Measurements from ENCODE around the gene OR8K5. TPM values are rescaled to one million over a fixed set of nuclear protein-coding genes. Genes with fewer than 3 reads are reported as not detected.
"Not testable (repeated sequence)": the region's sequence is repeated elsewhere in the genome, so short reads cannot be mapped to it uniquely, and the experiment has no call there.

OR8K5 gene, protein sequence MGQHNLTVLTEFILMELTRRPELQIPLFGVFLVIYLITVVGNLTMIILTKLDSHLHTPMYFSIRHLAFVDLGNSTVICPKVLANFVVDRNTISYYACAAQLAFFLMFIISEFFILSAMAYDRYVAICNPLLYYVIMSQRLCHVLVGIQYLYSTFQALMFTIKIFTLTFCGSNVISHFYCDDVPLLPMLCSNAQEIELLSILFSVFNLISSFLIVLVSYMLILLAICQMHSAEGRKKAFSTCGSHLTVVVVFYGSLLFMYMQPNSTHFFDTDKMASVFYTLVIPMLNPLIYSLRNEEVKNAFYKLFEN
- 6.0 TPM for total RNA-seq (ENCODE audit: insufficient read depth, low replicate concordance)

GRCh38 chr11:56160217-56160616 is at the start of gene OR8K5:
TSS of gene OR8K5 (minus strand) at chr11:56160317. CDS start at chr11:56160317, 0 bp downstream.
- no peak for DNase-seq (ENCODE audit: low spot score)

- no peak for DNase-seq (ENCODE audit: low spot score)
These were observed 47.7 kb upstream of the OR8K5 start for GRCh38 chr11:56207790-56208189.

GRCh38 chr11:56197367-56197766 is 37.2 kb upstream of the OR8K5 start:
- DNase-seq (ENCODE audit: low spot score) = no peak

- DNase-seq (ENCODE audit: low spot score) = no peak
These were observed 36.6 kb upstream of the OR8K5 start for GRCh38 chr11:56196705-56197104.

DNA sequence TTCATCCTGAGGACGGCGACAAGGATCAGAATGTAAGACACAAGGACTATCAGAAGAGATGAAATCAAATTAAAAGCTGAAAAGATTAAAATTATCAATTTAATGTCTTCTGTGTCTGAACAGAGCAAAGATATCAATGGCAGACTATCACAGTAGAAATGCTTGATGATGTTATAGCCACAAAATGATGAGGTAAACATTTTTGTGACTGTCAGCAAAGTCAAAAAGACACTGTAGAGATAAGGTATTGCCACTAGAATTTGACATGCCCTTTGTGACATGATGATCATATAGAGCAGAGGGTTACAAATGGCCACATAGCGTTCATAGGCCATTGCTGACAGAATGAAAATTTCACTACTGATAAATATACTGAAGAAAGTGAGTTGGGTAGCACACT is 28.5 kb upstream of the OR8K5 start:
- DNase-seq (ENCODE audit: low spot score) = no peak

DNA sequence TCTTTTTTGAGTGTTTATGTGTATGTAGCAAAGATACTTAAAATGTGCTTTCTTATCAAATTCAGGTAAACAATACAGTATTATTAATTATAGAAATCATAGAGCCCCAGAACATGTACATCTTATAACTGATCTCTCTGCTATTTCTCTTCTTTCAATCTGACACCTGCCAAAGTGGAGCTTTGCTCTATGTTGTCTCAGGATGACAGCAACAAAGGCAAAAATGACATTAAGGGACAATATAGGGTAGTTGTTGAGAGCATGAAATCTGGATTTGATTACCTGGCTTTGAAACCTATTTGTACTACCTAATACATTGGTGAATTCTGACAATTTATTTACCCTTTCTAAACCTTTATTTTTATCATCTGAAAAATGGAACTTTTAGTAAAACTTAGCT is 23.3 kb upstream of the OR8K5 start:
- no peak for DNase-seq (ENCODE audit: low spot score)

DNA sequence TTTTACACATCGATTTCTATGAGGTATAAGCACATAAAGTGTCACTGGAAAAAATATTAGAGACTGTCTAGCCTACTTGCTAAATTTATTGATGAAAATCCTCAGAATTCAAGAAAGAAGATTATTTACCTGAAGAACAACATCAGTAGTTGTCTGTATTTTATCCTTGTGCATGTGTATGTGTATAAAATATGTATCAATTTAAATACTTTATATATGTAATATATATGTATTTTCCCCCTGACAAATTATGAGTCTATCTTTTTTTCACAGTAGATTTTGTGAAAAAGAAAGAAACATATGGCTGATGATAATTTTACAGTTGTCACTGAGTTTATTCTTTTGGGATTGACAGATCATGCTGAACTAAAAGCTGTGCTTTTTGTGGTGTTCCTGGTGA is 16.2 kb upstream of the OR8K5 start, which contains the start of gene OR5J2:
TSS of gene OR5J2 (plus strand) at position 301 of the 400 bp plus-strand sequence. CDS start at position 301, 0 bp downstream.
- DNase-seq (ENCODE audit: low spot score) = no peak

DNA sequence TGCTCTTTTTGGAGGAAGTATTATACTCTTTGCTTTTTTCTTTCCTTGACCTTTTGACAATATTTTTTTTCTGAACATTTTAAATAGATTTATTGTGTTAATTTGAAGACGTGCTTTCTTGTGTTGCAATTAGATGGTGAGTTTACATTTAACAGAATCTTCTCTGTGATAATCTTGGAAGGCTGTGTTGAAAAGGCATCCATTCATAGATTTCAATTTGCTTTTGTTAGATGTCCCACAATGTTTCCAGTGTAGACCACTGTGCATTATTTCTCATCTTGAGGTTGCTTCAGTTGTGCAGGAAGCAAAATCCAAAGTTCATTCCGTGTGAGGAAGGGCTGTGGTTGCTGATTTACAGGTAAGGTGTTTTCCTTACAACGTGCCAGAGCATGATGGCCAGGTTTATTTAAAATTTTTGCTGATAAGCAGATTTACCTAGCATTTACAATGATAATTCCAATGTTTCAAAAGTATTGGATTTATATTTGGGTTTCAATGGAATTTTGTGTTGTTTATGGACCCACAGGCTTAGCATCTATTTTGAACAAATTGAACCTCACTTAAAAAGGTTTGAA is 12.2 kb upstream of the OR8K5 start:
- no peak for DNase-seq (ENCODE audit: low spot score)

DNA sequence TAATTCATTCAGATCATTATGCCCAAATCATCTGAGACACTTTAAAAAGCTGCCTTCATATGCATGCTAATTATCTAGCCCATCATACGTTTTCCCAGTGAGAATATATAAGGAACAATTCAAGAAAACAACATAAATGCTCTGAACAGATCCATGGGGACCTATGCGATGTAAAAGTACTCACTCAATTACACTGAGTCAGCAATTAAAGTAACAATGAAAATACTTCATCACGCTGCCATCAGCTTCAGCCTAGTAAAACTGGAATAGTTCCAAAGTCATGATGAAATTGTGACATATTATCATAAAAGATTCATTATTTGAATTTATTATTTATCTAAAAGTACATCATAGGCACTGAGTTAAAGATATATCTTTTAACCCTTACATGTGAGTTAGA is 3.7 kb upstream of the OR8K5 start:
- DNase-seq (ENCODE audit: low spot score) = no peak

DNA sequence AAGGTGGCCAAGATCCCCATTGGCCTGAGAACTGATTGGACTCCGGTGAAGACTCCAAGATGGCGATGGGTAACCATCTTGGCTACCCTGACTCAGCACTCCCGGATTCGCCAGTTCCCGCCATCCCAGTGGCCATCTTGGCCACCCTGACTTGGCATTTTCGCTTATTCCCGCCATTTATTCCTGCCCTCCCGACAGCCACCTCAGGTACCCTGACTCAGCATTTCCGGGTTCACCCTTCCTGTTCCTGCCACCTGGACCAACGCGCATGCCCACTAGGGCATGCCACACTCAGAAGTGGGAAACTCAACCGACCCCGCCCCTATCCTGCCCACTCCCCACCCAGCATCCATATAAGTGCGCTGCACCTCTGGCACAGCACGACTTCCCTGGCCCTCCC is 7.8 kb downstream of the OR8K5 start:
- no peak for DNase-seq (ENCODE audit: low spot score)

GRCh38 chr11:56151376-56151775 is 8.7 kb downstream of the OR8K5 start:
- DNase-seq (ENCODE audit: low spot score) = no peak

DNA sequence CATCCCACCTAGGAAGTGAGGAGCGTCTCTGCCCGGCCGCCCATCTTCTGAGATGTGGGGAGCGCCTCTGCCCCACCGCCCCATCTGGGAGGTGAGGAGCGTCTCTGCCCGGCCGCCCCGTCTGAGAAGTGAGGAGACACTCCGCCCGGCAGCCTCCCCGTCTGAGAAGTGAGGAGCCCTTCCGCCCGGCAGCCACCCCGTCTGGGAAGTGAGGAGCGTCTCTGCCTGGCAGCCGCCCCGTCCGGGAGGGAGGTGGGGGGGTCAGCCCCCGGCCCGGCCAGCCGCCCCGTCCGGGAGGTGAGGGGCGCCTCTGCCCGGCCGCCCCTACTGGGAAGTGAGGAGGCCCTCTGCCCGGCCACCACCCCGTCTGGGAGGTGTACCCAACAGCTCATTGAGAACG is 16.4 kb downstream of the OR8K5 start:
- not testable (repeated sequence) for DNase-seq (ENCODE audit: low spot score)

GRCh38 chr11:56140151-56140661 is 19.9 kb downstream of the OR8K5 start, which contains the start of gene OR8J3:
TSS of gene OR8J3 (minus strand) at chr11:56140201. CDS start at chr11:56137718, 2,483 bp downstream.
- DNase-seq (ENCODE audit: low spot score) = no peak

GRCh38 chr11:56122073-56122472 is 38.0 kb downstream of the OR8K5 start, which contains the start of gene OR8H3:
TSS of gene OR8H3 (plus strand) at chr11:56122373. CDS start at chr11:56122373, 0 bp downstream.
- DNase-seq (ENCODE audit: low spot score) = no peak

Other genes with a start within 250 kb of the OR8K5 start
- 2.9 TPM for gene OR5W2, start 245.7 kb downstream of the OR8K5 start, total RNA-seq (ENCODE audit: insufficient read depth, low replicate concordance)
- gene OR5I1, start 223.9 kb downstream of the OR8K5 start, total RNA-seq (ENCODE audit: insufficient read depth, low replicate concordance) = 2.9 TPM
- 3.4 TPM for gene OR10AG1, start 190.4 kb downstream of the OR8K5 start, total RNA-seq (ENCODE audit: insufficient read depth, low replicate concordance)
- gene OR5F1, start 165.7 kb downstream of the OR8K5 start, total RNA-seq (ENCODE audit: insufficient read depth, low replicate concordance) = 1.4 TPM
- 6.3 TPM for gene OR5AS1, start 132.7 kb downstream of the OR8K5 start, total RNA-seq (ENCODE audit: insufficient read depth, low replicate concordance)
- not detected for gene OR8I2, start 67.0 kb downstream of the OR8K5 start, total RNA-seq (ENCODE audit: insufficient read depth, low replicate concordance)
- 3.9 TPM for gene OR8H2, start 56.6 kb downstream of the OR8K5 start, total RNA-seq (ENCODE audit: insufficient read depth, low replicate concordance)
- 2.2 TPM for gene OR8H3, start 37.9 kb downstream of the OR8K5 start, total RNA-seq (ENCODE audit: insufficient read depth, low replicate concordance)
- 2.9 TPM for gene OR8J3, start 20.1 kb downstream of the OR8K5 start, total RNA-seq (ENCODE audit: insufficient read depth, low replicate concordance)
- 1.4 TPM for gene OR5J2, start 16.3 kb upstream of the OR8K5 start, total RNA-seq (ENCODE audit: insufficient read depth, low replicate concordance)
- 4.3 TPM for gene OR5T2, start 73.9 kb upstream of the OR8K5 start, total RNA-seq (ENCODE audit: insufficient read depth, low replicate concordance)
- 8.9 TPM for gene OR5T3, start 91.9 kb upstream of the OR8K5 start, total RNA-seq (ENCODE audit: insufficient read depth, low replicate concordance)
- 5.1 TPM for gene OR5T1, start 113.8 kb upstream of the OR8K5 start, total RNA-seq (ENCODE audit: insufficient read depth, low replicate concordance)
- 7.9 TPM for gene OR8H1, start 131.9 kb upstream of the OR8K5 start, total RNA-seq (ENCODE audit: insufficient read depth, low replicate concordance)
- gene OR8K3, start 154.8 kb upstream of the OR8K5 start, total RNA-seq (ENCODE audit: insufficient read depth, low replicate concordance) = 6.0 TPM
- gene OR8K1, start 185.7 kb upstream of the OR8K5 start, total RNA-seq (ENCODE audit: insufficient read depth, low replicate concordance) = 4.6 TPM
- gene OR8J1, start 194.0 kb upstream of the OR8K5 start, total RNA-seq (ENCODE audit: insufficient read depth, low replicate concordance) = 2.4 TPM
- 3.6 TPM for gene OR8U1, start 215.3 kb upstream of the OR8K5 start, total RNA-seq (ENCODE audit: insufficient read depth, low replicate concordance)